Neuronal stem cell (in vitro differentiated cells): Measurements from ENCODE around the gene CREB5.
A peak's percentile ranks its signal among the peaks of the same experiment; 100 is the strongest.

Experiments used
- DNase-seq: peaks from one replicate; pipeline ENCODE4 v3.0.0-alpha.2; 2013; ENCODE audit warnings: low spot score
- H2AFZ ChIP-seq: one replicate; pipeline ENCODE4 v1.6.1; 2013; ENCODE audit warnings: mild to moderate bottlenecking, low read length, inconsistent platforms
- H2AK5ac ChIP-seq: 2 replicates; pipeline ENCODE4 v1.6.1; 2013; ENCODE audit warnings: low read depth, mild to moderate bottlenecking, inconsistent platforms, low read length, moderate library complexity, mixed read lengths
- H2BK120ac ChIP-seq: 2 replicates; pipeline ENCODE4 v1.6.1; 2013; ENCODE audit warnings: low read depth, mild to moderate bottlenecking, inconsistent platforms, low read length, moderate library complexity, mixed read lengths
- H2BK12ac ChIP-seq: one replicate; pipeline ENCODE4 v1.6.1; 2013; ENCODE audit warnings: low read length, inconsistent platforms
- H2BK15ac ChIP-seq: 2 replicates; pipeline ENCODE4 v1.6.1; 2013; ENCODE audit warnings: mild to moderate bottlenecking, low read length, inconsistent platforms, mixed read lengths
- H2BK5ac ChIP-seq: one replicate; pipeline ENCODE4 v1.6.1; 2013; ENCODE audit warnings: inconsistent platforms, mild to moderate bottlenecking, low read length, moderate library complexity
- H3K14ac ChIP-seq: one replicate; pipeline ENCODE4 v1.6.1; 2013; ENCODE audit warnings: low read length, inconsistent platforms
- H3K18ac ChIP-seq: 2 replicates; pipeline ENCODE4 v1.6.1; 2013; ENCODE audit warnings: low read length, inconsistent platforms
- H3K23ac ChIP-seq: 2 replicates; pipeline ENCODE4 v1.6.1; 2013; ENCODE audit warnings: low read depth, mild to moderate bottlenecking, mixed read lengths, low read length, inconsistent platforms; ENCODE audit not compliant: poor library complexity
- H3K27ac ChIP-seq: replicated peaks from 3 replicates; pipeline ENCODE4 v1.5.1; 2013; ENCODE audit warnings: low read length, inconsistent platforms
- H3K27me3 ChIP-seq, 3 experiments: 2 replicates each; pipeline ENCODE4 v1.6.1; 2013; ENCODE audit warnings: low read length in 3 of 3, mild to moderate bottlenecking in 2 of 3, inconsistent platforms in 1 of 3, low read depth in 1 of 3, mixed read lengths in 1 of 3, moderate library complexity in 1 of 3; ENCODE audit not compliant: control insufficient read depth in 3 of 3, insufficient read depth in 3 of 3
- H3K36me3 ChIP-seq, 2 donors: replicated peaks in 1 of 2; 2 replicates each; pipeline ENCODE4 v1.6.1; 2013; ENCODE audit warnings: low read length in 2 of 2; ENCODE audit not compliant: control insufficient read depth in 2 of 2, insufficient read depth in 2 of 2
- H3K4ac ChIP-seq: 2 replicates; pipeline ENCODE4 v1.6.1; 2013; ENCODE audit warnings: inconsistent platforms, mild to moderate bottlenecking, low read length, moderate library complexity
- H3K4me1 ChIP-seq, 2 donors: 1 replicate in 1 of 2; 2 replicates in 1 of 2; pipeline ENCODE4 v1.6.1; 2013; ENCODE audit warnings: low read length in 2 of 2, low read depth in 1 of 2; ENCODE audit not compliant: control insufficient read depth in 2 of 2, insufficient read depth in 1 of 2
- H3K4me2 ChIP-seq: one replicate; pipeline ENCODE4 v1.6.1; 2013; ENCODE audit warnings: mild to moderate bottlenecking, low read length, inconsistent platforms; ENCODE audit not compliant: insufficient read depth, poor library complexity, severe bottlenecking
- H3K4me3 ChIP-seq, 2 donors: 2 replicates each; pipeline ENCODE4 v1.5.1; 2013; ENCODE audit warnings: low read length in 2 of 2, mild to moderate bottlenecking in 2 of 2, inconsistent platforms in 1 of 2, moderate library complexity in 1 of 2
- H3K79me1 ChIP-seq: one replicate; pipeline ENCODE4 v1.6.1; 2013; ENCODE audit warnings: low read depth, mild to moderate bottlenecking, inconsistent platforms, low read length, moderate library complexity
- H3K9ac ChIP-seq: one replicate; pipeline ENCODE4 v1.6.1; 2013; ENCODE audit warnings: mild to moderate bottlenecking, low read depth, low read length, inconsistent platforms; ENCODE audit not compliant: poor library complexity
- H3K9me3 ChIP-seq, 2 donors: replicated peaks in 1 of 2; 2 replicates each; pipeline versions ENCODE3 to v1.6.1; 2013; ENCODE audit warnings: low read length in 2 of 2, mild to moderate bottlenecking in 2 of 2, inconsistent platforms in 1 of 2, low read depth in 1 of 2, mixed read lengths in 1 of 2, moderate library complexity in 1 of 2; ENCODE audit not compliant: control insufficient read depth in 2 of 2, insufficient read depth in 1 of 2
- H4K8ac ChIP-seq: one replicate; pipeline ENCODE4 v1.6.1; 2013; ENCODE audit warnings: low read depth, mild to moderate bottlenecking, inconsistent platforms, low read length, moderate library complexity
- H4K91ac ChIP-seq: one replicate; pipeline ENCODE4 v1.6.1; 2013; ENCODE audit warnings: low read length, low read depth, mild to moderate bottlenecking, inconsistent platforms; ENCODE audit not compliant: poor library complexity
- WGBS, 2 donors: extraction: QIAGEN DNeasy Blood & Tissue Kit; methylation state at CpG; one replicate each; pipeline ENCODE4 v1.1.7; 2013; ENCODE audit warnings: missing lambda C conversion rate in 2 of 2, mixed read lengths in 1 of 2; ENCODE audit not compliant: insufficient read length in 2 of 2, insufficient replicate concordance in 1 of 2; ENCODE audit errors: extremely low coverage in 2 of 2; 5-methylcytosine and 5-hydroxymethylcytosine counted together

CREB5 gene

GRCh38 chr7:28570113-28570969, 158.0 kb downstream of the CREB5 start:
- Histone ChIP-seq H3K9ac (no peak overlapping the region), H2BK12ac (no peak overlapping the region), H3K4ac (no peak overlapping the region), H2BK120ac (no peak overlapping the region), H3K4me2 (no peak overlapping the region), H2AK5ac (no peak overlapping the region), H2AFZ (no peak overlapping the region), H2BK5ac (no peak overlapping the region), H3K23ac (no peak overlapping the region), H3K9me3 (no peaks in the 10 kb centered on the region), H2BK15ac (no peak overlapping the region), H3K79me1 (no peaks in the 10 kb centered on the region), H3K36me3 (no peaks in the 10 kb centered on the region), H3K14ac (no peak overlapping the region), H3K18ac (no peak overlapping the region), H3K27ac (no peak overlapping the region), H3K4me3 (no peak overlapping the region), H4K8ac (no peak overlapping the region), H3K4me1 (peaks cover 4 to 5% of the 10 kb centered on the region in 2 donors), H4K91ac (peak overlapping the region; percentile 35), H3K27me3 (no peaks in the 10 kb centered on the region)
- no peak for DNase-seq
- no CpG with 5 or more reads among the region's 13 CpGs for WGBS, 2 donors

DNA sequence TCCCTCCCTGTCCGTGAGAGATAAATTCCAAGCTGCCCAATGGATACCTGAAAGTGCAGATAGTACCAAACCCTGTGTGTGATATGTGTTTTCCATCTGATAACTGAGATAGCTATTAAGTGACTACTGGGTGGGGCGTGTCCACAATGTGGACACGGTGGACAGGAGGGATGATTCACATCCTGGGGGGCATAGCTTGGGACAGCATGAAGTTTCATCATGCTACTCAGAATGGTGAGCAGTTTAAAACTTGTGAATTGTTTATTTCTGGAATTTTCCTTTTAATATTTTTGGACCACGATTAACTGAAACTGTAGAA, 158.6 kb downstream of the CREB5 start:
- Histone ChIP-seq H3K14ac (no peak overlapping the region), H2BK120ac (no peak overlapping the region), H3K23ac (no peak overlapping the region), H3K9ac (no peak overlapping the region), H3K4me2 (no peak overlapping the region), H3K79me1 (no peaks in the 10 kb centered on the region), H2BK5ac (no peak overlapping the region), H4K8ac (no peak overlapping the region), H3K36me3 (no peaks in the 10 kb centered on the region), H4K91ac (no peak overlapping the region), H2AK5ac (no peak overlapping the region), H2AFZ (no peak overlapping the region), H2BK15ac (no peak overlapping the region), H3K18ac (no peak overlapping the region), H3K4ac (no peak overlapping the region), H3K27ac (no peak overlapping the region), H3K27me3 (no peaks in the 10 kb centered on the region), H3K9me3 (no peaks in the 10 kb centered on the region), H3K4me1 (peaks cover 4 to 5% of the 10 kb centered on the region in 2 donors), H3K4me3 (no peak overlapping the region), H2BK12ac (no peak overlapping the region)
- no CpG with 5 or more reads among the region's 4 CpGs for WGBS, 2 donors
- DNase-seq: no peak

- Histone ChIP-seq H3K4me3 (no peak overlapping the region), H4K91ac (no peak overlapping the region), H2BK120ac (no peak overlapping the region), H2BK15ac (no peak overlapping the region), H3K14ac (no peak overlapping the region), H3K9ac (no peak overlapping the region), H2BK5ac (no peak overlapping the region), H3K18ac (no peak overlapping the region), H3K4ac (no peak overlapping the region), H3K36me3 (no peaks in the 10 kb centered on the region), H3K4me2 (no peak overlapping the region), H3K79me1 (no peaks in the 10 kb centered on the region), H3K4me1 (peaks cover 4 to 5% of the 10 kb centered on the region in 2 donors), H3K27ac (no peak overlapping the region), H2BK12ac (no peak overlapping the region), H3K9me3 (no peaks in the 10 kb centered on the region), H3K27me3 (no peaks in the 10 kb centered on the region), H3K23ac (no peak overlapping the region), H4K8ac (no peak overlapping the region), H2AK5ac (no peak overlapping the region), H2AFZ (no peak overlapping the region)
- no CpG with 5 or more reads among the region's 4 CpGs for WGBS, 2 donors
- DNase-seq: no peak
Observed at GRCh38 chr7:28571405-28571804, 159.1 kb downstream of the CREB5 start.

DNA sequence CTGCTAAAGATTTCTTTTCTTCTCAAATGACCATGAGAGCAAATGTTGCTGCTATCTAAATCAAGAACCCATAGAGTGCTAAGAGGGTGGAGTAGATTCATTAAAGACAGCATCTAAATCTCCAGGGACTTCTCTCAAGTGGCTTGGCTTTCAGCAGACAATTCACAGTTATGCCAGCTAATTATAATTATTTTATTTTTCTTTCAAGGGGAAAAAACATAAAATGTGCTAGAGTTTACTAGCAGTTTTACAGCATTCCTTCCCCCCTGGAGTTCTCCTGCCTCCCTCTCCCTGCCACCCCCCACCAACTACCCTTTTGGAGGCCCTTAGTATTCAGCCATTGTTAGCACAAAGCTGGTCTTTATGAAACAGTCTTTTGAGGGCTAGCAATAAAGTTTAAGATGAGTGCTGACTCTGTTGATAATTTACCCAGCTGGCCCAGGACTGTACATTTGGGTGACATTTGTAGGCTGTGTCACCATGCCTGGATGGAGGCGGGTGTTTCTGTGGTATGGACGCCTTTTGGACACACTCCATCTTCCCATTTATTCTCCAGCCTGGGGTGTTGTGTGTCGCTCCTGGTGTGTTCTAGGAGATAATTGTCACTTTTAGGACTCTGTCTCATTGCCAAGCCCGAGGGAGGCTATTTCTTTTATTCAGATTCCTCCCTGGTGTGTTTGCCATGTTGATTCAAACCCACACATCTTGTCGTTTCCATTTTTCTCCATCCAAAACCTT, 160.2 kb downstream of the CREB5 start:
- Histone ChIP-seq H2BK120ac (no peak overlapping the region), H3K18ac (no peak overlapping the region), H3K14ac (no peak overlapping the region), H3K27ac (no peak overlapping the region), H2BK15ac (no peak overlapping the region), H3K9me3 (no peaks in the 10 kb centered on the region), H2AFZ (no peak overlapping the region), H3K4ac (no peak overlapping the region), H3K23ac (no peak overlapping the region), H3K27me3 (no peaks in the 10 kb centered on the region), H2AK5ac (no peak overlapping the region), H3K9ac (no peak overlapping the region), H4K8ac (no peak overlapping the region), H3K4me3 (no peak overlapping the region), H2BK5ac (no peak overlapping the region), H3K4me1 (peaks cover 4 to 5% of the 10 kb centered on the region in 2 donors), H3K36me3 (no peaks in the 10 kb centered on the region), H4K91ac (no peak overlapping the region), H3K79me1 (no peaks in the 10 kb centered on the region), H2BK12ac (no peak overlapping the region), H3K4me2 (no peak overlapping the region)
- DNase-seq: no peak
- no CpG with 5 or more reads among the region's 5 CpGs for WGBS, 2 donors
